GM12864 (cell line): ENCODE results near the gene NR3C1.

Experiments used
- DNase-seq: peaks from one replicate; pipeline ENCODE4 v3.0.0-alpha.2; 2011; ENCODE audit warnings: low read depth
- H3K4me3 ChIP-seq: 2 replicates; pipeline ENCODE4 v1.5.1; 2011; ENCODE audit warnings: mild to moderate bottlenecking, low read depth, low read length, control low read depth
- TF ChIP-seq, protein P1 (sequence below): IDR thresholded peaks from 2 replicates; pipeline ENCODE4 v1.5.1; 2011; ENCODE audit warnings: low read depth, mild to moderate bottlenecking, moderate library complexity, low read length, control low read depth, inconsistent platforms; ENCODE audit errors: missing control alignments

Gene NR3C1

DNA sequence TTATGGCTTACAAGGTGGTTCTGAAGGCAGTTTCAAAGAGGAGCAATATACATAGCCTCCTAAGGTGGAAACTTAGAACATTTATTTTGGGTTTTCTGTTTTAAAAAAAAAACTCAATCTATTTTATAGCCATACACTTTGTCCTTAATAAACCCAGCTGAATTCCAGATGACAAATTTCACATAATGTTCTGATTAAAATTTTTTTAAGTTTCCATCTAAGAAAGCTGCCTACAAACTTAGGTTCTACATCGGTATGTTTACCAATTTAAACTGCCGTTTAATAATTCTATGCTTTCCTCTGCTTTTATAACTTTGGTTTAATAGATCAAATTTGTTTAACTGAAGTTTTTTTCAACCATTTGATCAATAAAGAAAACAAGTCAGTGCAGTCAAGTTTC lies 12.5 kb downstream of the NR3C1 start:
- no peak overlapping the region for H3K4me3 ChIP-seq
- TF ChIP-seq, protein P1, sequence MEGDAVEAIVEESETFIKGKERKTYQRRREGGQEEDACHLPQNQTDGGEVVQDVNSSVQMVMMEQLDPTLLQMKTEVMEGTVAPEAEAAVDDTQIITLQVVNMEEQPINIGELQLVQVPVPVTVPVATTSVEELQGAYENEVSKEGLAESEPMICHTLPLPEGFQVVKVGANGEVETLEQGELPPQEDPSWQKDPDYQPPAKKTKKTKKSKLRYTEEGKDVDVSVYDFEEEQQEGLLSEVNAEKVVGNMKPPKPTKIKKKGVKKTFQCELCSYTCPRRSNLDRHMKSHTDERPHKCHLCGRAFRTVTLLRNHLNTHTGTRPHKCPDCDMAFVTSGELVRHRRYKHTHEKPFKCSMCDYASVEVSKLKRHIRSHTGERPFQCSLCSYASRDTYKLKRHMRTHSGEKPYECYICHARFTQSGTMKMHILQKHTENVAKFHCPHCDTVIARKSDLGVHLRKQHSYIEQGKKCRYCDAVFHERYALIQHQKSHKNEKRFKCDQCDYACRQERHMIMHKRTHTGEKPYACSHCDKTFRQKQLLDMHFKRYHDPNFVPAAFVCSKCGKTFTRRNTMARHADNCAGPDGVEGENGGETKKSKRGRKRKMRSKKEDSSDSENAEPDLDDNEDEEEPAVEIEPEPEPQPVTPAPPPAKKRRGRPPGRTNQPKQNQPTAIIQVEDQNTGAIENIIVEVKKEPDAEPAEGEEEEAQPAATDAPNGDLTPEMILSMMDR, result no peak
- DNase-seq, result no peak

DNA sequence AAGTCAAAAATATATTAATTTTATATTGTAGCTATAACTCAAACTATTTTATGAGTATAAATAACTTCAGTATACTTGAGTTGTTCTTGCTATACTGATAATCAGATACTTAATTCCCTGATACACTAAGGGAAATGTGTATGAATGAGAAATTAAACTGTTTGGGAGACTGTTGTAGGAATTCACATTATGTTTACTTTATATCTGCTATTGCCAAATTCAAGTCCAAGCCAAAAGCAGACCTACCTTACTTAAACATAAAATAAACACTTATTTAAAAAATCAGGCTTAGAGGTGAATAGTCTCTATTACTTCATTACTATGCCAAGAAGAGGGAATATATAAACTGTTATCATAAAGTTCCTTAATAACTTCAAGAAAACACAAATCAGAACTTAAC lies 13.2 kb downstream of the NR3C1 start:
- H3K4me3 ChIP-seq, result no peak overlapping the region
- TF ChIP-seq, protein P1, result no peak
- DNase-seq, result no peak

DNA sequence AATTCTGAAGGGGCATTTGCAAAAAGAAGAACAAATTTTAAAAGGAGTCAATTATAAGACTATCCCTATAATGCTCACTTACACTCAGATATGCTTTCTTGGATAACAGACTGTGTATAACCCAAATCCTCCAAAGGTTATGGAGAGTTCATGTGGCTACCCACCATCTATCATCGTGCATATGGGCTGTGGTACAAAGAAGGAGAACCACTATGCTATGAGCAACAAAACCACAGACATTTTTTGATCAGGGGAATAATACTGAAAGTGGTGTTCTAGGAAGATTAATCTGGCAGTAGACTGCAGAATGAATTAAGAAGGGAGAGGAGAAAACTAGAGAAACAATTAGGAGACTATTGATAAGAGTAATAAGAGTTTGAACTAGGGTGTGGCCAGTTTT lies 16.8 kb downstream of the NR3C1 start:
- no peak overlapping the region for H3K4me3 ChIP-seq
- TF ChIP-seq, protein P1, result no peak
- DNase-seq, result no peak

DNA sequence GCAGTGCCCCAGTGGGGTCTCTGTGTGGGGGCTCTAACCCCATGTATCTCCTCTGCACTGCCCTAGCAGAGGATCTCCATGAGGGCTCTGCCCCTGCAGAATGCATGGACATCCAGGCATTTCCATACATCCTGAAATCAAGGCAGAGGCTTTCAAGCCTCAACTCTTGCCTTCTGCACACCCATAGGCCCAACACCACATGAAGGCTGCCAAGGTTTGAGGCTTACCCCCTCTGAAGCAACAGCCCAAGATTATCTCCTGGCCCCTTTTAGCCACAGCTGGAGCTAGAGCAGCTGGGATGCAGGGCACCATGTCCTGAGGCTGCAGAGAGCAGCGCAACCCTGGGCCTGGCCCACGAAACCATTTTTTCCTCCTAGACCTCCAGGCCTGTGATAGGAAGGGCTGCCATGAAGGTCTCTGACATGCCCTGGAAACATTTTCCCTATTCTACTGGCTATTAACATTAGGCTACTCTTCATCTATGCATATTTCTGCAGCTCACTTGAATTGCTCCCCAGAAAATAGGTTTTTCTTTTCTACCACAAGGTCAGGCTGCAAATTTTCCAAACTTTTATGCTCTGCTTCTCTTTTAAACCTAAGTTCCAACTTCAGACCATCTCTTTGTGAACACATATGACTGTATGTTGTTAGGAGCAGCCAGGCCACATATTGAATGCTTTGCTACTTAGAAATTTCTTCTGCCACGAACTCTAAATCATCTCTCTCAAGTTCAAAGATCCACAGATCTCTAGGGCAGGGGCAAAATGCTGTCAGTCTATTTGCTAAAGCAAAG lies 18.4 kb downstream of the NR3C1 start:
- no peak overlapping the region for H3K4me3 ChIP-seq
- TF ChIP-seq, protein P1, result no peak
- no peak for DNase-seq

DNA sequence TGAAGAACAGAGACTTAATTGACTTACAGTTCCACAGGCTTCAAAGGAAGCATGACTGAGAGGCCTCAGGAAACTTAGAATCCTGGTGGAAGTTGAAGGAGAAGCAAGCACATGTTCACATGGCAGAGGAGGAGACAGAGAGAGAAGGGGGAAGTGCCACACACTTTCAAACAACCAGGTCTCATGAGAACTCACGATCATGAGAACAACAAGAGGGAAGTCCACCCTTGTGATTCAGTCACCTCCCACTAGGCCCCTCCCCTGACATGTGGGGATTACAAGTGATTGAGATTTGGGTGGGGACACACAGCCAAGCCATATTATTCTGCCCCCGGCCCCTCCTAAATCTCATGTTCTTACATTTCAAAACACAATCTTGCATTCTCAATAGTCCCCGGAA lies 19.5 kb downstream of the NR3C1 start:
- DNase-seq, result no peak
- TF ChIP-seq, protein P1, result no peak
- no peak overlapping the region for H3K4me3 ChIP-seq

DNA sequence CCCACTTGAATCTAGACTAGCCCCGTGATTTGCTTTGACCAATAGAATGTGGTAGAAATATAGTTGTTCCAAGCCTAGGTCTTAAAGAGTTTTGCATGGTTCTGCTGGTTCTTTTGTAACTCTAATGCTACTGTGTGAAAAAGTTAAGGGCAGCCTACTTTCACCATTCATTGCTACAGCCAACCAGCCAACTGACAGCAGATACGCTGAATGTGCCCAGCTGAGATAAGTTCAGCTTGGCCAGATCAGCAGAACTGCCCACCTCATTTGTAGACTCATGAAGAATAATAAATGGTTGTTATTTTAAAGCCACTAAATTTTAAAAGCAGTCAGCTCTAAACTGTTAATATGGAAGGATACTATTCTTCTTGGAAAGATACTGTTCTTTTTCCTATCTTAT lies 23.9 kb downstream of the NR3C1 start:
- DNase-seq, result no peak
- H3K4me3 ChIP-seq, result no peak overlapping the region
- TF ChIP-seq, protein P1, result no peak

DNA sequence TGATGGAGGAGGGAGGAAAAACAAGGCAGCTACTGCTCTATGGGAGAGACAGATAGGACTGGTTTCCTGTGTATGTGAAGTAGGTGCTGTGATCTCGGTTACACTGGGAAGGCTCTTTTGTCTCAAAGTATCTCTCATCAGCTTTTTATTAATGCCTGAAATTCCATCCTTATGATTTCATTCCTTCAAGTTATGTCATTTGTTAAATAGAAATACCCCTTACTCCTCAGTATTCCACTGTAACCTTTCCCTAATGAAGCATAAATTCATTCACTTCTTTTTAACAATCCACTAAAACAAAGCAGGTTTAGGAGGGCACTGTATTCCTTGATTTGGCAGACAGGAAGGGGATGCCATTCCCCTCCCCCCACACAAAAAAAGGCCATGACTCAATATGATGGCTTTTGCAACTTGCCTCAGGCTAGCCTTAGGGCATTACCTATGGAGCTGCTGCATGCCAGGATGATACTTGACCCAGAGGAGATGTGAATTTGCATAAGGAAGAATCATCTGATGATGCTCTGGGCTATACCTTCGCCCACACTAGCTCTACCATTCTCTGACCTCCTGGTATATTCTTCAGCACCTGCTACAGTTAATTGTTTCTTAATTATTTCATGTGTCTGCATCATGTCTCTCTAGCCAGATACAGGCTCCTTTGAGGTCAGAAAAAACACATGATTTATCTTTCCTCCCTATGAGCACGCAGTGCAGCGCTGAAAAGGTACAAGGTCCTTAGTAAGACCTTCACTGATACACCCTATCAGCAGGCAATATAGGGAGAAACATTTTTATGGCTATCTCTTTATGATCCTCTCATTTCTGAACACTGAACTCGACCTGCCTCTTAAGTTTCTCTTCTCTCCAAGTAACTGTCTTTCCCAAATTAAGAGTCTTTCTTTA lies 26.3 kb downstream of the NR3C1 start:
- DNase-seq, result no peak
- H3K4me3 ChIP-seq, result no peak overlapping the region
- TF ChIP-seq, protein P1, result no peak
